Stromal cell of bone marrow (primary cell): Measurements from ENCODE around the gene CCDC17.

Source experiments
- DNase-seq: peaks from one replicate; pipeline ENCODE4 v3.0.0-alpha.2; 2012; ENCODE audit warnings: low read depth

CCDC17 gene

GRCh38 chr1:45623972-45624371, at the start of gene CCDC17:
TSS of gene CCDC17 (minus strand) at chr1:45624054. CDS start at chr1:45623909, 145 bp downstream.
- no peak for DNase-seq

- DNase-seq = no peak
These were observed 46.2 kb upstream of the CCDC17 start for GRCh38 chr1:45669859-45670655.

- DNase-seq = no peak
These were observed 45.5 kb upstream of the CCDC17 start for GRCh38 chr1:45669379-45669778.

GRCh38 chr1:45668526-45668925, 44.7 kb upstream of the CCDC17 start:
- no peak for DNase-seq

- DNase-seq = no peak
These were observed 43.7 kb upstream of the CCDC17 start for GRCh38 chr1:45667321-45668111.

GRCh38 chr1:45666836-45667235, 43.0 kb upstream of the CCDC17 start:
- DNase-seq = no peak

GRCh38 chr1:45660336-45660735, 36.5 kb upstream of the CCDC17 start:
- no peak for DNase-seq

GRCh38 chr1:45659222-45659621, 35.4 kb upstream of the CCDC17 start:
- no peak for DNase-seq

- DNase-seq = no peak
These were observed 34.3 kb upstream of the CCDC17 start for GRCh38 chr1:45658171-45658570.

GRCh38 chr1:45656573-45657226, 32.8 kb upstream of the CCDC17 start:
- no peak for DNase-seq

GRCh38 chr1:45654540-45655280, 30.9 kb upstream of the CCDC17 start:
- DNase-seq = peak; percentile 27

- no peak for DNase-seq
These were observed 23.6 kb upstream of the CCDC17 start for GRCh38 chr1:45647248-45648021.

GRCh38 chr1:45644661-45645060, 20.8 kb upstream of the CCDC17 start:
- no peak for DNase-seq

- no peak for DNase-seq
These were observed 20.1 kb upstream of the CCDC17 start for GRCh38 chr1:45643978-45644377.

GRCh38 chr1:45643321-45643720, 19.5 kb upstream of the CCDC17 start:
- no peak for DNase-seq

GRCh38 chr1:45640293-45640692, 16.4 kb upstream of the CCDC17 start:
- no peak for DNase-seq

- no peak for DNase-seq
These were observed 11.4 kb upstream of the CCDC17 start for GRCh38 chr1:45635211-45635610.

- no peak for DNase-seq
These were observed 6.6 kb upstream of the CCDC17 start for GRCh38 chr1:45630429-45630828.

GRCh38 chr1:45629035-45629434, 5.2 kb upstream of the CCDC17 start:
- DNase-seq = no peak

GRCh38 chr1:45622524-45623394, 1.1 kb downstream of the CCDC17 start:
- DNase-seq = no peak
